Effector memory CD8-positive, alpha-beta T cell (primary cell): Measurements from ENCODE around the gene PELI2.

ENCODE experiments used
- ATAC-seq: fragments of 150-1000 bp; cut with Tn5 transposase; replicated peaks from 2 replicates; pipeline ENCODE4 v1.10.0; 2021; ENCODE audit warnings: mild to moderate bottlenecking, moderate library complexity
- DNase-seq, 3 experiments: peaks; one replicate each; pipeline ENCODE4 v3.0.0; 2021
- H3K27ac Mint-ChIP-seq, 2 donors: one replicate each; pipeline ENCODE4 v1.8.0; 2022; ENCODE audit warnings: mild to moderate bottlenecking in 2 of 2, mixed read lengths in 2 of 2, moderate library complexity in 2 of 2
- H3K27me3 Mint-ChIP-seq, 2 donors: one replicate each; pipeline ENCODE4 v1.8.0; 2022; ENCODE audit warnings: mixed read lengths in 2 of 2
- H3K36me3 Mint-ChIP-seq: one replicate; pipeline ENCODE4 v1.8.0; 2022; ENCODE audit warnings: mild to moderate bottlenecking, moderate library complexity, mixed read lengths; ENCODE audit not compliant: insufficient read depth
- H3K4me1 Mint-ChIP-seq, 2 donors: one replicate each; pipeline ENCODE4 v1.8.0; 2022; ENCODE audit warnings: low read depth in 2 of 2, mixed read lengths in 2 of 2
- H3K4me3 Mint-ChIP-seq, 2 donors: one replicate each; pipeline ENCODE4 v1.8.0; 2022; ENCODE audit warnings: mild to moderate bottlenecking in 2 of 2, mixed read lengths in 2 of 2, moderate library complexity in 2 of 2
- H3K9me3 Mint-ChIP-seq, 2 donors: one replicate each; pipeline ENCODE4 v1.8.0; 2022; ENCODE audit warnings: mixed read lengths in 2 of 2

PELI2 gene

DNA sequence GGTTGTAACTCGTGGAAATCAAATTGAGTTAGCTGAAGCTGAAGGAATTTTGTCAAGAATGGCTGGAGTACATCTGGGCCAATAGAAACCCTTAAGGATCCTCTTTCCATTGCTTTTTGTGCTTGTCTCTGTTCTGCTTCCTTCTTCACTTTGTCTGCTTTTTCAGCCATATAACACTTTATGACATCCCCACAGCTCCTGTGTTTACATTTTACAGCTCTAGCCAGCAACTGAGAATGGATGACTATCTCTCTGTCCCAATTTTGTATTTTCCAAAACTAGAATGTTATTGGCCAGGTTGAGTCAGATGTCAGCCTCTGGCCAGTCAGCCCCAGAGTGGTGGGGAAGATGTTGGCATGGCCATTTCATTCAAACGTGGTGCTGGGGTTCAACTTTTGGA is 57.6 kb downstream of the PELI2 start:
- no peak for ATAC-seq
- Mint-ChIP-seq H3K4me1 (peaks cover 30 to 34% of the 10 kb centered on the region in 2 donors), H3K4me3 (no peak overlapping the region), H3K36me3 (peaks cover 6% of the 10 kb centered on the region), H3K27ac (no peak overlapping the region), H3K27me3 (no peaks in the 10 kb centered on the region), H3K9me3 (no peaks in the 10 kb centered on the region)
- DNase-seq = no peak

DNA sequence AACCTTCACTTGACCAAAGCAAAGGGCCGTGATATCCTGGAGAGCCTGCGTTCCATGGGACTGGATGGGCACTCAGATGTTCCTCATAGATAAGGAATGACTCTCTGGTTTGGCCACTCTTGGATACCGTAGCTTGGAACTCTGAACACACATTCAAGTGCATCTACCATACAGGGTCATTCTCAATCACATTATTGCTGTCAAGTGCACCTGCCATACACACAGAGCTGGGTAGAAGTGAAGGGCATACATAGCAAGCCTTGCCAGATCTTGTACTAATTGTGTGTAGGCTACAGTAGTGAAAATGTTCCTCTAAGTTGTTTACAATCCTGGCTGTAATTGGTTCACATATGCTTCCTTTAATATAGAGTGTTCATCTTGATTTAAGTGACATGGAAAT is 58.3 kb downstream of the PELI2 start:
- H3K36me3 Mint-ChIP-seq = peaks cover 6% of the 10 kb centered on the region
- no peak overlapping the region for H3K27ac Mint-ChIP-seq
- no peak overlapping the region for H3K4me3 Mint-ChIP-seq
- no peaks in the 10 kb centered on the region for H3K9me3 Mint-ChIP-seq
- no peaks in the 10 kb centered on the region for H3K27me3 Mint-ChIP-seq
- ATAC-seq (no peak), DNase-seq (no peak)
- H3K4me1 Mint-ChIP-seq = peaks cover 25 to 29% of the 10 kb centered on the region in 2 donors

- Mint-ChIP-seq H3K36me3 (peaks cover 6% of the 10 kb centered on the region), H3K27ac (no peak overlapping the region), H3K4me3 (no peak overlapping the region), H3K9me3 (no peaks in the 10 kb centered on the region), H3K27me3 (no peaks in the 10 kb centered on the region), H3K4me1 (peaks cover 25 to 26% of the 10 kb centered on the region in 2 donors)
- no peak for DNase-seq
- ATAC-seq = no peak
These were observed 58.8 kb downstream of the PELI2 start for GRCh38 chr14:56177036-56177435.

- ATAC-seq = no peak
- H3K4me3 Mint-ChIP-seq = no peak overlapping the region
- no peaks in the 10 kb centered on the region for H3K27me3 Mint-ChIP-seq
- H3K4me1 Mint-ChIP-seq = peaks cover 4 to 5% of the 10 kb centered on the region in 2 donors
- DNase-seq = no peak
- H3K27ac Mint-ChIP-seq = no peak overlapping the region
- no peaks in the 10 kb centered on the region for H3K9me3 Mint-ChIP-seq
- peaks cover 8% of the 10 kb centered on the region for H3K36me3 Mint-ChIP-seq
These were observed 62.7 kb downstream of the PELI2 start for GRCh38 chr14:56180754-56181542.

DNA sequence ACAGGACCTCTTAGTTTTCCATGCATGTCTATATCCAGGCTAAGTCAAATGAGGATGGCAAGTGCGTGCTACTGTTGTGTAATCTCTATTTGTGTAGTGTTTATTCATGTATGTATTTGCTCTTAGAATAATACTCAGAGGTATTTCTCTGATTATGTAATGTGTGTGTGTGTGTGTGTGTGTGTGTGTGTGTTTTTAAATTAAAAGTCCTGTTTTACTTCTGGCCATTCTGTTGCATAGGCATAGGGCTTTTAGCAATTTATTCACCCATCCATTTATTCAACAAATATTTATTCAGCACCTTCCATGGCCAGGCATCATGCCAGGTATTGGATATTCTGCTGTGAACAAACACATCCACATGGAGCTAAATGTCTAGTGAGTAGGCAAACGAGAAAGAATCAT is 63.5 kb downstream of the PELI2 start:
- Mint-ChIP-seq H3K27ac (no peak overlapping the region), H3K27me3 (no peaks in the 10 kb centered on the region), H3K9me3 (no peaks in the 10 kb centered on the region)

GRCh38 chr14:56182410-56182809 is 64.2 kb downstream of the PELI2 start:
- DNase-seq (no peak), ATAC-seq (no peak)
- peaks cover 8% of the 10 kb centered on the region for H3K36me3 Mint-ChIP-seq
- no peak overlapping the region for H3K4me3 Mint-ChIP-seq
- H3K27me3 Mint-ChIP-seq = no peaks in the 10 kb centered on the region
- no peaks in the 10 kb centered on the region for H3K9me3 Mint-ChIP-seq
- H3K27ac Mint-ChIP-seq = no peak overlapping the region
- H3K4me1 Mint-ChIP-seq = peaks cover 0 to 5% of the 10 kb centered on the region in 2 donors

More for the DNA sequence above, 63.5 kb downstream of the PELI2 start:
- DNase-seq (no peak), ATAC-seq (no peak)
- Mint-ChIP-seq H3K4me3 (no peak overlapping the region), H3K36me3 (peaks cover 8% of the 10 kb centered on the region), H3K4me1 (peaks cover 1 to 5% of the 10 kb centered on the region in 2 donors)

DNA sequence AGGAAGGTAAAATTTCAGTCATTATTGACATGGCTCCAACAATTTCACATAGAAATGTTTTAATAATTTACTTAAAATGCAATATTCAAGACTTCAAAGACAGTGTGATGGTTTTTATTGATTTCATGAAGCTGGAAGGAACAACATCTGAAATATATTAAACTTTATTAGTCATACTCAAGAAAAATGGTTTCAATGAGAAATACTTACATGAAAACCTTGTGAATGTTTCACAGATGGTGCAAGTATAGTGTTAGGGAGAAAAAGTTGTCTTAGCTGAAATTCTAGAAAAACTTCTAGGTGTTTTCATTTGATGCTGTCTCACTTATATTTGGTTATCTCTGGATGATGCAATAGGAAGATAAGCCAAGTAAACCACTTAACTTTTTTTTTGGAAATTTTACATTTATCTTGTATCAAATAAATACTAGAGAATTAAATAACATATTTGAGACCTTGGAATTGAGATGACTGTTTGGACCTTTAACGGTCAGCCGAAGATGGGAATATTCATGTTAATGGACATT is 65.5 kb downstream of the PELI2 start:
- Mint-ChIP-seq H3K4me3 (no peak overlapping the region), H3K9me3 (no peaks in the 10 kb centered on the region), H3K36me3 (peaks cover 5% of the 10 kb centered on the region), H3K27me3 (no peaks in the 10 kb centered on the region), H3K4me1 (peaks cover 0 to 5% of the 10 kb centered on the region in 2 donors), H3K27ac (no peak overlapping the region)
- ATAC-seq = no peak
- no peak for DNase-seq

GRCh38 chr14:56185992-56186391 is 67.8 kb downstream of the PELI2 start:
- Mint-ChIP-seq H3K9me3 (no peaks in the 10 kb centered on the region), H3K27ac (no peak overlapping the region), H3K27me3 (no peaks in the 10 kb centered on the region), H3K36me3 (peaks cover 3% of the 10 kb centered on the region), H3K4me3 (no peak overlapping the region), H3K4me1 (peaks cover 0 to 5% of the 10 kb centered on the region in 2 donors)
- ATAC-seq (no peak), DNase-seq (no peak)

- ATAC-seq = no peak
- H3K27me3 Mint-ChIP-seq = no peaks in the 10 kb centered on the region
These were observed 69.5 kb downstream of the PELI2 start for GRCh38 chr14:56187736-56188135.

DNA sequence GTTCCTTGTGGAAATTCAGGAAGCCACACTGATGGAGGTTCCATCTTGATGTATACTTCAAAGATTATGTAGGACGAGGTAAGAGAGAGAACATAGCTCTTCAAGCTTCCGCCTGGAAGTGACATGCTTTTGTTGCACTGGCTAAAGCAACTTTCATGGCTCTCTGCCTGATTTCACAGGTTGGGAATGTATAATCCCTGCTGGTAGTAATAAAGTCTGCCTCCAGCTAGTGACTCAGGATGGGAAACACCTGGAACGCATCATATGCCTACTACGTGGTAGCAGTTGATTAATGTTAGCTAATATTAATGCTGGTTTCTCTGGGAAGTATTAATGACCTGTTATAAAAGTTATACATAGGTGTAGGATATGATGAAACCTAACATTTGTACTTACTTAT is 71.1 kb downstream of the PELI2 start:
- Mint-ChIP-seq H3K27ac (no peak overlapping the region), H3K9me3 (no peaks in the 10 kb centered on the region), H3K27me3 (no peaks in the 10 kb centered on the region), H3K4me1 (peaks cover 2 to 6% of the 10 kb centered on the region in 2 donors), H3K4me3 (no peak overlapping the region), H3K36me3 (peaks cover 3% of the 10 kb centered on the region)
- ATAC-seq = no peak
- no peak for DNase-seq

More at GRCh38 chr14:56187736-56188135, 69.5 kb downstream of the PELI2 start:
- Mint-ChIP-seq H3K9me3 (no peaks in the 10 kb centered on the region), H3K27ac (no peak overlapping the region), H3K4me1 (peaks cover 0 to 3% of the 10 kb centered on the region in 2 donors), H3K36me3 (peaks cover 3% of the 10 kb centered on the region), H3K4me3 (no peak overlapping the region)
- DNase-seq = no peak

GRCh38 chr14:56193347-56193746 is 75.1 kb downstream of the PELI2 start:
- ATAC-seq (no peak), DNase-seq (no peak)
- H3K27ac Mint-ChIP-seq = no peak overlapping the region
- H3K36me3 Mint-ChIP-seq = no peaks in the 10 kb centered on the region
- no peaks in the 10 kb centered on the region for H3K9me3 Mint-ChIP-seq
- no peaks in the 10 kb centered on the region for H3K27me3 Mint-ChIP-seq
- no peak overlapping the region for H3K4me3 Mint-ChIP-seq
- H3K4me1 Mint-ChIP-seq = peaks cover 9 to 16% of the 10 kb centered on the region in 2 donors

DNA sequence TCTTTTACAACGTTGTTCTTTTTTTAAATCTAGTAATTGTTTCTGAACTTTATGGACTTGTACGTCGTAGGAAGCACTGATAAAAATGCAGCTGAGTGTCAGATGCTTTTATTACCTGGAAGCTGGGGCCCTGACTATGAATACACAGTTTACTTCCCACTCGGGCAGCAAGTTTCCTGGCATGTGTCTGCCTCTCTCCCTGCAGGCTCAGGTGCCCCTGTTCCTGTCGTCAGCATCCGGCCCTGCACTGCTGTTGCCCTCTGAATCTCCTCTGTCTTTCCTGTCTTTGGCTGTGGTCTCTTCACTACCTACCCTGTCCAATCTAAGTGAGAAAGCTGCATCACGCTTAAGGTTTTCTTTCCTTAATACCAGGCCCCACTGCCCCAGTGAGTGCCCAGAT is 75.8 kb downstream of the PELI2 start:
- DNase-seq (no peak), ATAC-seq (peak; percentile 42)
- Mint-ChIP-seq H3K4me3 (no peak overlapping the region), H3K4me1 (peaks cover 9 to 16% of the 10 kb centered on the region in 2 donors), H3K27me3 (no peaks in the 10 kb centered on the region), H3K27ac (peak overlapping the region in 1 of 2 donors; percentile 74), H3K36me3 (no peaks in the 10 kb centered on the region), H3K9me3 (no peaks in the 10 kb centered on the region)

DNA sequence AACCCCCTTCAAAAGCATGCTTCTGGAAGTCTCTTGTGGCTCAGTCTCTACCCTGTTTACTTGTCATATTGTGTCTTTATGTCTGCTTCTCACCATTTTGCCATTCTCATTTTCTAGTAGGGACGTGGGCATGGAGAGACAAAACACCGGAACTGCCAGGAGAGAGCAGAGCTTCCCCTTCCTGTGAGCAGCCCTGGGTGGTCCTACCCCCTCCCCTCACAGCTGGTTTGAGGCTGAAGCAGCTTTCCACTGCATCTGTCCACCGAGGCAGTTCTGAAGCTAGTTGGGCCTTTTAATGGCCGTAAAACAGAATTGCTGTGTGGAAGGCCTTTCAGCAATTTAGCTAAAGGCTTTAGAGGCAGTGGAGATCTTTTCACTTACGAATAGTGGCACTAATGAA is 77.0 kb downstream of the PELI2 start:
- no peak overlapping the region for H3K27ac Mint-ChIP-seq
- DNase-seq = no peak
- H3K36me3 Mint-ChIP-seq = no peaks in the 10 kb centered on the region
- H3K9me3 Mint-ChIP-seq = no peaks in the 10 kb centered on the region
- peaks cover 9 to 16% of the 10 kb centered on the region in 2 donors for H3K4me1 Mint-ChIP-seq
- H3K27me3 Mint-ChIP-seq = no peaks in the 10 kb centered on the region
- no peak for ATAC-seq
- H3K4me3 Mint-ChIP-seq = no peak overlapping the region

DNA sequence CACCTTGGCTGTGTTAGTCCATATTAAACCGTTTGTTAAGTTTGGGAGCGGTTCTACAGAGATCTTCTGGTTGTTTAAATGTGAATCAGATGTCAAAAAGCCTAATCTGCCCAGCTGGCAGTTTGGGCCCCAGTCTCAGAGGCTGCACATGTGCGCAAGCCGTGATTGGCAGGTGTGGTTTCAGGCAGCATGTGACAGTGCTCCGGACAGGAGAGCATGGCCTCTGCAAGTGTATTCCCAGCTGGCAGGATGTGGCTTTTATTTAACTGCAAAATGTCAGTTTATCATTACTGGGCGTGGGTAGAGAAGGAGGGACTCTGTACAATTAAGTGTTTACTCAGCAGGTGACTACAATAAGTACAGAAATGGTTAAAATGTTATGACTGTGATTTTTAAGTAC is 77.5 kb downstream of the PELI2 start:
- ATAC-seq = peak; percentile 56

More for the DNA sequence above, 77.5 kb downstream of the PELI2 start:
- Mint-ChIP-seq H3K27me3 (no peaks in the 10 kb centered on the region), H3K27ac (no peak overlapping the region), H3K4me1 (peaks cover 9 to 16% of the 10 kb centered on the region in 2 donors), H3K4me3 (peak overlapping the region; percentile 11 to 23), H3K36me3 (no peaks in the 10 kb centered on the region), H3K9me3 (no peaks in the 10 kb centered on the region)
- DNase-seq = no peak
